SK-N-DZ (cell line): Measurements from ENCODE around the gene CRABP2.
A peak's percentile ranks its signal among the peaks of the same experiment; 100 is the strongest.

Source experiments
- DNase-seq: peaks from one replicate; pipeline ENCODE4 v3.0.0-alpha.2; 2015; ENCODE audit warnings: low spot score

Gene CRABP2

GRCh38 chr1:156709757-156710489 lies 4.5 kb upstream of the CRABP2 start:
- DNase-seq: peak; percentile 71

GRCh38 chr1:156709031-156709430 lies 3.6 kb upstream of the CRABP2 start:
- no peak for DNase-seq

GRCh38 chr1:156708218-156708661 lies 2.9 kb upstream of the CRABP2 start:
- DNase-seq: no peak

DNA sequence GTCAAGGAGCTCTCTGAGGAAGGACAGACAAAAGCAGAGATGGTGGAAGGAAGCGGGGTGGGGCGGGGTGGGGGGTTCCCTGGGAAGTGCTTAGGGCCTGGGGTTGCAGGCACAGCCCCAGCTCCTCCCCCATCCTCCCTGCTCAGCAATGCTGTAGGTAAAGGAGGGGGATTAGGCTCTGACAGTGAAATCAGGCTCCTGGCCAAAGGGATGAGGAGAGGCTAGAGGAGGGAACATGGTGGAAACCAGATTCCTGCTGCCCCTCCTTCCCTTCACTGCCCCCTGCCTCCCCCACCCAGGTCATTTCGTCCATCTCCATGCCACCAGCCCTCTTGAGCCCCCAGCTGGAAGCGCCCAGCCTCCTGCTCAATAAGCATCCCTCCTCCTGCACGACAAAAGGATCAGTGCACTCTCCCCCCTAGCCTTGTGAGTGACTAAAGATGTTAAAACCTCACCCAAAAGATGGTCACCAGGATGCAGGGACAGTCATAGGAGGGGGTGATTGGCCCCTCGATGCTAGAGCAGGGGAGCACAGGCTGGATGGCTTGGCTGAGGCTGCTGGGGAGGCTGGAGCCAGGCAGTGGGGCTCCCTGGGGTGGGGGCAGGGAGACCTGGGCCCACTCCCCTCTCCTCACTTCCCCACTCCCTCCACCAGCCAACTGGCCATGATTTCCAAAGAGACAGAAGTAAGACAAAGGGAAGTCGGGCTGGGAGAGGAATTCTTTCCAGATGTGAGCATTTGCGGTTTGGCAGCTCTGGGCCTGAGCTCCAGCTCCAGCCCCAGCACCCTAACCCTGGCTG lies 2.2 kb upstream of the CRABP2 start:
- no peak for DNase-seq

DNA sequence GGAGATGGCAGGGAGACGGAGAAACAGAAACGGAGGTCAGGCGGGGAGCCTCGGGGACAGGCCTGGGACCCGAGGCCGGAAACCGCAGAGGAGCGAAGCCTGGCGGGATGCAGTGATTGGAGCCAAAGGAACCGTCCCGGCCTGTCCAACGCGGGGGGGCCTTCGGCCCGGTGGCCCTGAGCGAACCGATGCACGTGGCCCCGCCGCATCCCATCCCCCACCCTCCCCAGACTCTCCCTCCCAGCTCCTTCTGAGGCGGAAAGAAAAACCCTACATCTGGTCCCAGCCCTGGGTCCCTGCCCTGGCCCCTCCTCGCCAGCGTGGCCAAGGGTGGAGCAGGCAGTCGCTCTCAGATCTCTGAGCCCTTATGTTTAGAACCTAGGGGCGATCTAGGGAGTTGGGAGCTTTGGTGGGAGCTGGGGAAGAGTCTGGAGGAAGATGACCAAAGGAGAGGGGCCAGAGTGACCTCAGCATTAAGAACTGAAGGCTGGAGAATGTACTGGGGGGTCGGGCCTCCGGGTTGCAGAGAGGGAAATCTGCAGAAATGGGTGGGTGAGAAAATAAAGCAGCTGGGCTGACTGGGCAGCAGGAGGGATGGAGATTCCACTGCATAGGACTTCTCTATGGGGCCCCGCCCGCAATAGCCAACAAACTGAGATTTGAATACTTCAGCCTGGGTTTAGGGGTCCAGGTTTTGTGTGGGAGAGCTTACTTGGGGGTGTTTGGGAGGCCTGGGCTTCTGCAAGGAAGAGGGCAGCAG lies 1.5 kb upstream of the CRABP2 start:
- DNase-seq: no peak

DNA sequence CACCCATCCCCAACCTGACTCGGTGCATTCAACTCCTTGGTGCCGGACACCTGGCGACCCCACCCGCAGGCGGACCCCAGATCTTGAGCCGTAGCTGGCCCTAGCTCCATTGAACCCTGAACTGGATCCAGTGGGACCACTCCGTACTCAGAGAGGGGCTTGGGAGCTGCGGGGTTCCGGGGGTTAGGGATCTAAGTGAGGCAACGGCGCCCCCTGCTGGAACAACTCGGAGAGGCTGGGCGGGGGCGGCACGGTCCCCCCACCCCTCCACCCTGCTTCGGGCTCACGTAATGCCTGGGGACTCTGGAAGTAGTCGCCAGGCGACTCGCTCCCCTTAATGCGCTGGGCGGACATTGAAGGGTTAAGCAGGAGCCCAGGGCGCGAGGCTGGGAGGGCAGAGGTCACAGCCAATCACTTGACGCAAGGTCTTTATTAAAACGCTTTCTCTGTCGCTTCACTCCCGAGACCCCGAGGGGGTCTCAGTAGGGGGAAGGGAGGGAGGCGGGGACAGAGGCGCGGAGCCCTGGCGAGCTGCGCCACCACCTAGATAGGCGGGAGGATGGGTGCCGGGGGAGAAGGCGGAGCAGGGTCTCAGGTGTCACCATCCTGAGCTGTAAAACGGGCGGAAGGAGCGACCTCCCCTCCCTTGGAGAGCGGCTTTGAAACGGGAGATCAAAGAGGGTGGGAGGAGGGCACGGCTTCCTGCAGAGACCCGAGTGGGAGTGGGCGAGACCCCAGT lies 704 bp upstream of the CRABP2 start:
- peak; percentile 91 for DNase-seq

GRCh38 chr1:156704930-156705320 lies 458 bp downstream of the CRABP2 start:
- no peak for DNase-seq

DNA sequence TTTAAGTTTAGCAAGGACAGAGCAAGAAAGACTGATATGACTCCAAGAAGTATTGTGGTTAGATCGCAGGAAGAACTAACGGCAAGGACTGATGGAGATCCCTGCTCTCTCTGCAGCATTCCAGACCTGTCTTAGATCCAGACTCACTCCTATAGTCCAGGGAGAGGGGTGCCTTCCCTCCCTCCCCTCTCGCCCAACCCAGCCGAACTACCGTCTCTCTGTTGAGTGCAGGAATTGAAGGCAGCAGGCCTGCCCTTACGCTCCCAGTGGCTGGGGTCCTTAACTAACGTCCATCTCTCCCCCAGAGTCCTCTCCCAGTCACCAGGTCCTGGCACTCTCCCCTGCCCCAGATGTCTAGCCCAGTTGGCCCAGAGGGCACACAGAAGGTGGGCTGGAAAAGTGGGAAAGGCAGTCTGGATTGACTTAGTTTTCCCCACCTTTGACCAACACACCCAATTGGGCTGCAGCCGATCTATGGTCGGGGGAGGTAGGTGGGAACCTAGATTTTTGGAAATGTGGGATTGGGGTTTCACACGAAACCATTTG lies 1.1 kb downstream of the CRABP2 start:
- DNase-seq: no peak

- DNase-seq: no peak
Observed at GRCh38 chr1:156703741-156704140, 1.6 kb downstream of the CRABP2 start.

GRCh38 chr1:156703336-156703735 lies 2.0 kb downstream of the CRABP2 start:
- no peak for DNase-seq

DNA sequence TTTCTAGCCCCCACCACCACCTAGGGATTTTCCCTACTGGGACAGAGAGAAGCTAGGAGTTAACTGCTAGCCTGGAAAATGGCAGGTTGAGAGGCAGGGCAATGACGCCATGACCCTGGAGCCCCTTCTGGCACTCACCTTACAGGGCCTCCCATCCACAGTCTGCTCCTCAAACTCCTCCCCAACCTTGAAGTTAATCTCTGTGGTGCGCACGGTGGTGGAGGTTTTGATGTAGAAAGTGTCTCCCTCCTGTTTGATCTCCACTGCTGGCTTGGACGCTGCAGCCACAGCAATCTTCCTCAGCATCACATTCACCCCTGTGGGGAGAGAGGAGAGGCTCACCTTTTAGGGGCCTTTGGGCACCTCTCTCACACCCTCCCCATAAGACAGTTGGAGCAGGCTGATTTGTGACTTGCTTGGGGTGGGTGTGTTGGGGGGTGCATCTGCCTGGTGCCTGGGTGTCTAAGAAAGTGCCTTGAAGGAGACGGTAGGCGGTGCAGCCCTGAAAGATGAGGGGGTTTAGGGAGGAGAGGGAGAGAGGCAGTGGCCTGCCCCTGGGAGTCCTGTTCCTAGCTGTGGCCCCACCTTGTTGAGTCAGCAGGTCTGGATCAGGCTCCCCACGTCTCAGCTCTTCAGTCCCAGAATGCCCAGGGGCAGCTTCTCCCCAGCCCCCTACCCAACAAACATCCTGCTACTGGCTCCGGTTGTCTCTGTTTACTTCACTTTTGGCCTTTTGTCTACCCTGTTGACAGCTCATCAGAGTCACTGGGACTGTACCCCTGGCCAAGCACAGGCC lies 4.4 kb downstream of the CRABP2 start:
- no peak for DNase-seq

DNA sequence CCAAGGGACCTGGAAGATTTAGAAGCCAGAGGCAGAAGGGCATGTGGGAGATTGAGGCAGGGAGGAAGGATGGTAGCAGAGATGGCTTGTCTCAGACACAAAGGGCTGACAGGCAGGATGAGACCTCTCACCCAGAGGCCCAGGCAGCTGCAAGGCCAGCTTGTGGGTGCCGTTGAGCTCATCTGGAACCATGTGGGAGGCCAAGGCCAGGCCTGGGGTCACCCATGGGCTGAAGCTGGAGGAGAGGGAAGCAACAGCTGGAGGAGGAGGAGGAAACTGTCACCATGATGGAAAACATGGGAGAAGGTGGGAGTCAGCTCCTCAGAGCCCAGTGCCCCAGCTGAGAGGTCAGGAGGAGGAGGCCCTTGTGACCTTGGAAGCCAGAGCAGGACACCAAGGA lies 6.4 kb downstream of the CRABP2 start:
- DNase-seq: no peak

DNA sequence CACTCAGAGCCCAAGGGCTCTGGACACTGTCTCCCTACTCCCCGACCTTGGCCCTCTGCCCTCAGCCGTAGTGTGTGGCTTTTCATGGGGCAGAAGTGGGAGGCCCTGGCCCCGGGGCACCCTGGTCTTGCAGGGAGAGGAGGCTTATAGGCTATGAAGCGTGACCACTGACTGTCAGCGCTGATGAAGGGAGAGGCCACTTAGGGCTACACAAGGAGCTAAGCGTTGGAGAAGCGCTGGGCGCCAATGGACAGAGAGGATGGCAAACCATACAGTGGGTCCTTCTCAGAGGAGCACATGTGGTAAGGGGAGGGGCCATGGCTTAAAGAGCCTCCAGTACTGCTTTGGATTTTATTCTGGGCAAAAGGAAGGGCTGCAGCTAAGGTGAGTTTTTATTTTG lies 7.9 kb downstream of the CRABP2 start:
- DNase-seq: no peak

- DNase-seq: no peak
Observed at GRCh38 chr1:156696755-156697154, 8.6 kb downstream of the CRABP2 start.

- no peak for DNase-seq
Observed at GRCh38 chr1:156694690-156694962, 10.8 kb downstream of the CRABP2 start.

DNA sequence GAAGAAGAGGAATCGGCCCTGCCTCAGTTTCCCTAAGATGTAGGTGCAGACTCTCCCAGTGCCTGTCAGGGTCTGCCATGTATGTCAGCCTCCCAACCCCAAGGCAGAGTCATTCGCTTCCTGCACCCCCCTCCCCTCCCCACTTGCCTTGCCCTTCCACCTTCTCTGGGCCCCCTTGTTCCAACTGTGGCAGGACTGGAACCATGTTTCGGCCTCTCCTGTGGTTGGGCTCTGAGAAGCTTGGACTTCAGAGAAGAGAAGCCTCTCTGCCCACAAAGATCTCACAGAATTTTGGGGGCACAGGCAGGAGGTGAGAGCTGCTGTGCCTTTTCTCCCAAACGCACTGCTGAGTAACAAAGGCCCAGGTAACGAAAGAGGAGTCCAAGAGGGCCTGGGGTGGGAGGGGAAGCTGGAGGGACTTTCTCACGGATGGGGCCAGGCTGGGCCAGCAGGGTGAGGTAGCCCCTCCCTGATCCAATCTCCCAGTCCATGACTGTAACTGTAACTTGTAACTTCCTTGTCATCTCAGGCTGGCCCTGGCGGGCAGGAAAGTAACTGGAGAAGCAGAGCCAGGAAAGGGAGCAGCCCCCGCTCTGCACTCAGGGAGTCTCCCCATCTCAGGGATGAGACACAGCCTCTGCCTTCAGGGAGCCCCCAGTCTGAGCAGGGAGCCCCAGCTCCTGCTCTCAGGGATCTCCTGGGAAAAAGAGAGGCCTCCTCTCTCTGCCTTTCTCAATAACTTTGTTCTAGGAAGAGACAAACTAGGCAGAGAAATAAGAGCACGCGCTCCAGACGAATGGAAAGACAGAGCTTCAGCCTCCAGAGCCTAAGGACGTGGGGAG lies 11.3 kb downstream of the CRABP2 start:
- DNase-seq: no peak

GRCh38 chr1:156692925-156693847 lies 12.2 kb downstream of the CRABP2 start:
- DNase-seq: no peak

- no peak for DNase-seq
Observed at GRCh38 chr1:156692441-156692924, 12.9 kb downstream of the CRABP2 start.
